Panc1 (cell line): ENCODE data around the gene CIB4. TPM values are rescaled to one million over a fixed set of nuclear protein-coding genes. Genes with fewer than 3 reads are reported as not detected.
"Not testable (repeated sequence)": the region's sequence is repeated elsewhere in the genome, so short reads cannot be mapped to it uniquely, and the experiment has no call there.

Experiments used
- ATAC-seq: fragments of 200-7000 bp; cut with Tn5 transposase; 2 replicates; pipeline ENCODE4 v1.9.1; 2020; ENCODE audit warnings: mild to moderate bottlenecking, moderate library complexity
- BruUV-seq: library from RNA; stranded (reverse); fragments of 400-500 nt; replicated peaks from 2 replicates; lab custom pipeline; 2021; lab: Mats Ljungman, UMichigan
- CTCF ChIA-PET: fragments of 300-600 bp; sonication (Branson Sonifier 250); formaldehyde crosslinking; loops from one replicate; lab custom pipeline; 2022; ENCODE audit warnings: antibody characterized with exemption; lab: Charles Lee
- POLR2A ChIA-PET: fragments of 300-600 bp; sonication (Branson Sonifier 250); formaldehyde crosslinking; loops from one replicate; lab custom pipeline; 2022; ENCODE audit warnings: antibody characterized with exemption; lab: Charles Lee
- DNase-seq: peaks from one replicate; pipeline ENCODE4 v3.0.0-alpha.2; 2010; ENCODE audit warnings: low read depth, low spot score
- H3K27ac ChIP-seq: 2 replicates; pipeline ENCODE4 v1.5.1; 2011; ENCODE audit warnings: mild to moderate bottlenecking, low read length, inconsistent platforms
- H3K27me3 ChIP-seq: fragments of 200-500 bp; sonication (Bioruptor generic); 2 replicates; pipeline ENCODE4 v1.6.0; 2014; ENCODE audit warnings: low read length, inconsistent platforms; ENCODE audit not compliant: control insufficient read depth, insufficient read depth
- H3K36me3 ChIP-seq: fragments of 200-500 bp; sonication (Bioruptor generic); 2 replicates; pipeline ENCODE4 v1.5.1; 2014; ENCODE audit warnings: inconsistent platforms, mild to moderate bottlenecking, low read length, moderate library complexity; ENCODE audit not compliant: control insufficient read depth, insufficient read depth
- H3K4me1 ChIP-seq: 2 replicates; pipeline ENCODE4 v1.5.1; 2011; ENCODE audit warnings: inconsistent platforms, mild to moderate bottlenecking, low read length, moderate library complexity; ENCODE audit not compliant: control insufficient read depth, insufficient read depth
- H3K4me3 ChIP-seq, 2 experiments: 2 replicates each; pipeline ENCODE4 v1.5.1; 2011 to 2012; ENCODE audit warnings: low read depth in 2 of 2, low read length in 2 of 2, mild to moderate bottlenecking in 2 of 2, inconsistent platforms in 1 of 2, moderate library complexity in 1 of 2
- H3K9me3 ChIP-seq: fragments of 200-500 bp; sonication (Bioruptor generic); 2 replicates; pipeline ENCODE4 v1.5.1; 2014; ENCODE audit warnings: low read depth, mild to moderate bottlenecking, inconsistent platforms, low read length, moderate library complexity; ENCODE audit not compliant: control insufficient read depth, insufficient read depth
- CTCF ChIP-seq: fragments of 450-650 bp; IDR thresholded peaks from 2 replicates; pipeline ENCODE4 v1.5.1; 2017; ENCODE audit warnings: mild to moderate bottlenecking
- POLR2AphosphoS5 ChIP-seq: IDR thresholded peaks from 2 replicates; pipeline ENCODE4 v1.6.1; 2012; ENCODE audit warnings: mild to moderate bottlenecking, low read depth, low read length, moderate library complexity
- REST ChIP-seq, 2 experiments: IDR thresholded peaks; 2 replicates each; pipeline ENCODE4 v1.6.1; 2011 to 2012; ENCODE audit warnings: low read depth in 2 of 2, control low read depth in 1 of 2, low read length in 1 of 2, mild to moderate bottlenecking in 1 of 2, moderate library complexity in 1 of 2; ENCODE audit not compliant: insufficient read depth in 1 of 2
- SIN3A ChIP-seq: IDR thresholded peaks from 2 replicates; pipeline ENCODE4 v1.6.1; 2012; ENCODE audit warnings: low read depth, mild to moderate bottlenecking, low read length, moderate library complexity, borderline replicate concordance; ENCODE audit not compliant: insufficient read depth
- TCF7L2 ChIP-seq: IDR thresholded peaks from 2 replicates; pipeline ENCODE4 v1.6.1; 2011; ENCODE audit warnings: mild to moderate bottlenecking, low read depth, low read length, inconsistent platforms
- in situ Hi-C: cut with HindIII; loops from 2 replicates; pipeline ENCODE4 v1.10.0; 2016; ENCODE audit warnings: low sequenced_read_pairs, low pct_unique_long_range_greater_than_20kb
- intact Hi-C: fragments of 100-400 bp; cut with micrococcal nuclease; formaldehyde crosslinking; loops from one replicate; pipeline ENCODE4 v1.10.0; 2022; ENCODE audit not compliant: unreplicated experiment
- total RNA-seq: library from RNA; stranded (reverse); gene quantifications from one replicate; pipeline ENCODE4 v1.2.1, GENCODE V29; 2021; ENCODE audit not compliant: unreplicated experiment

Gene CIB4
- total RNA-seq, 1 experiment from 2014 or later, result 0.33 TPM

GRCh38 chr2:26655611-26656195 is 14.5 kb upstream of the CIB4 start:
- ATAC-seq (no peak), DNase-seq (no peak)
- H3K27ac ChIP-seq, result no peak overlapping the region
- no peaks in the 10 kb centered on the region for H3K36me3 ChIP-seq
- no peaks in the 10 kb centered on the region for H3K4me1 ChIP-seq
- peaks cover 10% of the 10 kb centered on the region; the same call in 1 of the 2 replicates for H3K9me3 ChIP-seq
- POLR2A ChIA-PET, result no interaction called here
- intact Hi-C loops, result no loop called here
- no peak for TF ChIP-seq SIN3A
- no peak for TF ChIP-seq CTCF
- TF ChIP-seq POLR2AphosphoS5, result no peak
- no peak for TF ChIP-seq REST (IDR thresholded peaks at IDR 0.05; ENCODE audit: insufficient read depth in 1 of 2, low read depth in 2 of 2, low read length in 1 of 2)
- no peak for TF ChIP-seq TCF7L2
- no TSS peak for BruUV-seq
- peaks cover 2% of the 10 kb centered on the region; the same call in 1 of the 2 replicates for H3K27me3 ChIP-seq
- no peak overlapping the region for H3K4me3 ChIP-seq
- in situ Hi-C loops, result no loop called here
- CTCF ChIA-PET, result no interaction called here

GRCh38 chr2:26655120-26655519 is 14.0 kb upstream of the CIB4 start:
- H3K36me3 ChIP-seq, BruUV-seq, ATAC-seq, CTCF ChIA-PET, H3K27ac ChIP-seq, POLR2A ChIA-PET, H3K27me3 ChIP-seq, in situ Hi-C loops, H3K4me3 ChIP-seq, DNase-seq, H3K9me3 ChIP-seq, H3K4me1 ChIP-seq, intact Hi-C loops: not testable (repeated sequence)

GRCh38 chr2:26654061-26654340 is 12.8 kb upstream of the CIB4 start:
- CTCF ChIA-PET, result interaction anchor here (0.6 kb wide), 1 partner anchor 80 kb away, joined by 7 read pairs; no protein-coding TSS in a partner anchor

More at GRCh38 chr2:26654061-26654340, 12.8 kb upstream of the CIB4 start:
- H3K36me3 ChIP-seq, result no peaks in the 10 kb centered on the region
- H3K9me3 ChIP-seq, result no peaks in the 10 kb centered on the region
- H3K27me3 ChIP-seq, result no peaks in the 10 kb centered on the region
- H3K4me3 ChIP-seq, result no peak overlapping the region
- in situ Hi-C loops, result no loop called here
- no peak for DNase-seq
- H3K4me1 ChIP-seq, result no peaks in the 10 kb centered on the region
- POLR2A ChIA-PET, result no interaction called here
- no TSS peak for BruUV-seq
- H3K27ac ChIP-seq, result no peak overlapping the region
- intact Hi-C loops, result no loop called here
- no peak for ATAC-seq
- TF ChIP-seq TCF7L2, result no peak
- TF ChIP-seq POLR2AphosphoS5, result no peak
- no peak for TF ChIP-seq REST (IDR thresholded peaks at IDR 0.05; ENCODE audit: insufficient read depth in 1 of 2, low read depth in 2 of 2, low read length in 1 of 2)
- TF ChIP-seq SIN3A, result no peak
- TF ChIP-seq CTCF, result no peak
